ENCODE measurements around the gene CCSER1.

Gene CCSER1

DNA sequence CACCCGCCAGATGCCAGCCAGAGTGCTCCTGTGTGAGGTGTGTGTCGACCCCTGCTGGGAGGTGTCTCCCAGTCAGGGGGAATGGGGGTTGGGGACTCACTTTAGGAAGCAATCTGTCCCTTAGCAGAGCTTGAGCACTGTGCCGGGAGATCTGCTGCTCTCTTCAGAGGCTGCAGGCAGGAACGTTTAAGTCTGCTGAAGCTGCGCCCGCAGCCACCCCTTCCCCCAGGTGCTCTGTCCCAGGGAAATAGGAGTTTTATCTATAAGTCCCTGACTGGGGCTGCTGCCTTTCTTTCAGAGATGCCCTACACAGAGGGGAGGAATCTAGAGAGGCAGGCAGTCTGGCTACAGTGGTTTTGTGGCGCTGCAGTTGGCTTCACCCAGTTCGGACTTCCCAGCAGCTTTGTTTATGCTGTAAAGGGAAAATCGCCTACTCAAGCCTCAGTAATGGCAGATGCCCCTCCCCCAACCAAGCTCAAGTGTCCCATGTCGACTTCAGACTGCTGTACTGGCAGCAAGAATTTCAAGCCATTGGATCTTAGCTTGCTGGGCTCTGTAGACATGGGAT is 80.8 kb downstream of the CCSER1 start:
- H3K4me3 Mint-ChIP-seq, result no peak overlapping the region
- DNase-seq (ENCODE audit: low spot score in 2 of 2) (no peak), ATAC-seq (no peak)
- H3K27ac Mint-ChIP-seq, result no peak overlapping the region
- no peaks in the 10 kb centered on the region for H3K36me3 Mint-ChIP-seq
- peaks cover 6% of the 10 kb centered on the region for H3K9me3 Mint-ChIP-seq
- no peaks in the 10 kb centered on the region for H3K4me1 Mint-ChIP-seq

DNA sequence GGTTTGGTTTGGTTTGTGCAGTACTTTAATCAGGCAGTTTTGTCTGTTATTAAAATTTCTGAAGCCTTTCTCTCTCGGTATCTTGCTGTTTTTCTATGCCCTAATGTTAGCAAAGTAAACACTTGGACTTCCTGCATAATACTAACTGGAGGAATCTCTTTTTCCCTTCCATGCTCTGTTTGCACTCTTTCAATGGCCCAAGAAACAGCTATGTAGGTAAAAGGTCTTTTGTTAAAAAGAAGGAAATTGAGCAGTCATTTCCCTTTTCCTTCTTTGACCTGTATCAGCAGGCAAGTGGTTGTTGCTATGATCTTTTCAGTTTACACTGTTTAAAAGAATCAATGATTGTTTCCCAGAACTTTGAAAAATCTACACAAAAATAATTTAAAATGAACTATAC is 82.7 kb downstream of the CCSER1 start:
- DNase-seq (ENCODE audit: low spot score in 2 of 2), result no peak
- Mint-ChIP-seq H3K4me1 (no peaks in the 10 kb centered on the region), H3K9me3 (peaks cover 6% of the 10 kb centered on the region), H3K36me3 (no peaks in the 10 kb centered on the region), H3K27ac (no peak overlapping the region), H3K4me3 (no peak overlapping the region)
- no peak for ATAC-seq

DNA sequence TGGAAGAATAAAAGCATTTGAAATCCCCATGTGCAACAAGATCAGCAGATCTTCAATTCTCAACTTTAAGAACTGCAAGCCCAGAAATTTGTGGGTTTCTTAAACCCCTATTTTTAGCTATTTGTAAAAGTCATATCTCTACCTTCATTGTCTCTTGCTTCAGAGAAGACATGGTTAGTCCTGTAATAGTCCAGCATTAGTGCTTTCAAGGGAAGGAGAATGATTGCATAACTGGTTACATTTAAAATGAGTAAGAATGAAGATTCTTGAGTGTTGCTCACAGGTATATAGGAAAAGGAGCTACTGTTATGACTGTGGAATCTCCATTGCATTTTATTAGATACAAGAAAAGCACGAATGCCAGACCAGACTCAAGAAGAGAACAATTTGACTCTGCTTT is 84.0 kb downstream of the CCSER1 start:
- DNase-seq (ENCODE audit: low spot score in 2 of 2), result no peak

DNA sequence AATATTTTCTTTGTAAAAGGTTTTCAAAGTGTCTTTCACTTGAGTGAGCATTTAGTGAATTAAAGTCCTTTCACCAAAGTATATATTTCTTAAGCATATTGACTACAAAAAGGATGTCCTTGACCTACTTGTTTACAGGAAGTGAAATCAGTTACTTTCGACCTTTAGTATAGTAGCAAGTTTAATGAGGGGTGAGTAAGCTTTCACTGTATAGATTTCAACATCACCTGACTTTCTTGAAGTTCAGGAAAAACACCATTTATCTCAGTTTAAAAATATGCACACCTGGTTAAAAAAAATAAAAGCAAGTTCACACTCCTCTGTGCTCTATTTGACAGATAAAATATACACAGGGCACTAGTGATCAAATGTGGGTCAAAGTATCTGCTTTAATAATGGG is 88.1 kb downstream of the CCSER1 start:
- H3K4me3 Mint-ChIP-seq, result no peak overlapping the region
- no peaks in the 10 kb centered on the region for H3K9me3 Mint-ChIP-seq
- DNase-seq (ENCODE audit: low spot score in 2 of 2), result no peak

More for the DNA sequence above, 84.0 kb downstream of the CCSER1 start:
- no peak for ATAC-seq
- Mint-ChIP-seq H3K27ac (no peak overlapping the region), H3K4me1 (no peaks in the 10 kb centered on the region), H3K9me3 (peaks cover 3% of the 10 kb centered on the region), H3K36me3 (no peaks in the 10 kb centered on the region), H3K4me3 (no peak overlapping the region)

DNA sequence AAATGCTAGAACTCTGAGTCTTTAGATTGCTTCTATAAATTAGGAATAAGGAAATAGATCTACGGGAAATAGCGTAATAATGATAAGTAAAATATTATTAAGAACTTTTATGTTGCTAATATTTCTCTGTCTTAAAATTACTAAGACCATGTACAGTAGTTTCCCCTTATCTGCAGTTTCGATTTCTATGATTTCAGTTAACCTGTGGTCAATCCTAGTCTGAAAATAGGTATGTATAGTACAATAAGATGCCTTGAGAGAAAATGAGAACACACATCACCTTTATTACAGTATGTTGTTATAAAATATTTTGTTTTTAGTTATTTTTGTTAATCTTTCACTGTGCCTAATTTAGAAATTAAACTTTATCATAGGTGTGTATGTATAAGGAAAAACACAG is 92.6 kb downstream of the CCSER1 start:
- Mint-ChIP-seq H3K4me3 (no peak overlapping the region), H3K9me3 (no peaks in the 10 kb centered on the region), H3K36me3 (no peaks in the 10 kb centered on the region), H3K27ac (no peak overlapping the region), H3K4me1 (no peaks in the 10 kb centered on the region)
- DNase-seq (ENCODE audit: low spot score in 2 of 2), result no peak
- ATAC-seq, result no peak

More for the DNA sequence above, 88.1 kb downstream of the CCSER1 start:
- Mint-ChIP-seq H3K27ac (no peak overlapping the region), H3K36me3 (no peaks in the 10 kb centered on the region), H3K4me1 (no peaks in the 10 kb centered on the region)
- ATAC-seq, result no peak

DNA sequence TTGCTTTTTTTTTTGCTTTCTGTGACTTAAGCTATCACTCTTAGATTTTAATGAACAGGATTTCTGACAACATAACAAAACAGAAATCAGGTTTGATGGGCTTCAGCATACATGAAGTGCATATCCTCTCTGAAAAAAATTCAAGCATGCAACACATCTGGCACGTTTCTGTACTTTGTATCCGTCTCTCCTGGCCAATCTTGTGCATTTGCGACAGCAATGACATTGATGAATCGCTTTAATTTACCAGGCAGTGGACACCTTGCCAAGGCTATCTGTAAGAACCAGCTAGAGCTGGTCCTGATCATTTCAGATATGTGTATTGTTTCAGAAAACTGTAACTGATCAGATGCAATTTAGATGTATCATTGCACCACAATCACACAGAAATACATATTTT is 93.3 kb downstream of the CCSER1 start:
- no peaks in the 10 kb centered on the region for H3K9me3 Mint-ChIP-seq
- DNase-seq (ENCODE audit: low spot score in 2 of 2) (no peak), ATAC-seq (no peak)
- no peaks in the 10 kb centered on the region for H3K36me3 Mint-ChIP-seq
- no peaks in the 10 kb centered on the region for H3K4me1 Mint-ChIP-seq
- H3K27ac Mint-ChIP-seq, result no peak overlapping the region
- no peak overlapping the region for H3K4me3 Mint-ChIP-seq

DNA sequence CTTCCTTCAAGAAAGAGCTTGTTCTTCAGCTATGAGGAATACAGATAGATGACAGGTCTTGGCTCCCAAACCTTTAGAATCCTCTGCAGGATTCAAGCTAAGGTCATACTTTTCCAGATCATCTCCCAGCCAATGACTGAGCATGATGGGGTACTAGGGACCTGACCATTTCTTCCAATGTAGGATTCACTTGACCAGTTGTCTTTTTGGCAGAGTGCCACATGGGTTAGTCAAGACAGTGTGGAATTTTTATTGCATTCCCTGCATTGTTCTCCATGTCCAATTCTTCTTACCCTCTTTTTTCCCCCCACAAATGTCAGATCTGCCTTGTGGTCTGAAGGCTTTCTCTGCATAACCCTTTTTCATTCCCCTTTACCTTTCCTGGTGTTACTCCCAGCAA is 99.5 kb downstream of the CCSER1 start:
- Mint-ChIP-seq H3K4me1 (no peaks in the 10 kb centered on the region), H3K36me3 (no peaks in the 10 kb centered on the region), H3K9me3 (no peaks in the 10 kb centered on the region), H3K4me3 (no peak overlapping the region), H3K27ac (no peak overlapping the region)
- no peak for DNase-seq (ENCODE audit: low spot score in 2 of 2)
- no peak for ATAC-seq

DNA sequence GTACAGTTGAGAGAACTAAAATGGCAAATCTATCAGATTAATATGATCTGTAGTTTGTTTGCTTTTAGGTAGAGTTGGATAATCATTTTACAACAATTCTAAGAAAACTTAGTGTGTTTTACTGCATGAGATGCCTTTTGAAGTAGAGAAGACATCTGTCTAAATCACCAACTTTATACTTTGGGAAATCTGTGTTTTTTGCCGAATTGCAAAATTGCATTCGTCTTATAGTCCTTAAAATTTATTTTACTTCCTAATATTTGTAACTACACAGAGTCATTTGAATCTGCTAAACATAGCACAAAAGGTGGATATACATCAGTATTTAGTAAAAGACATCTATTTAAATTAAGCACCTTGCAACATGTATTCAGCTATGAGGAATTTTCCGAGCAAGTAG is 100.0 kb downstream of the CCSER1 start:
- Mint-ChIP-seq H3K9me3 (no peaks in the 10 kb centered on the region), H3K4me3 (no peak overlapping the region), H3K4me1 (no peaks in the 10 kb centered on the region), H3K36me3 (no peaks in the 10 kb centered on the region), H3K27ac (no peak overlapping the region)
- ATAC-seq (no peak), DNase-seq (ENCODE audit: low spot score in 2 of 2) (no peak)

DNA sequence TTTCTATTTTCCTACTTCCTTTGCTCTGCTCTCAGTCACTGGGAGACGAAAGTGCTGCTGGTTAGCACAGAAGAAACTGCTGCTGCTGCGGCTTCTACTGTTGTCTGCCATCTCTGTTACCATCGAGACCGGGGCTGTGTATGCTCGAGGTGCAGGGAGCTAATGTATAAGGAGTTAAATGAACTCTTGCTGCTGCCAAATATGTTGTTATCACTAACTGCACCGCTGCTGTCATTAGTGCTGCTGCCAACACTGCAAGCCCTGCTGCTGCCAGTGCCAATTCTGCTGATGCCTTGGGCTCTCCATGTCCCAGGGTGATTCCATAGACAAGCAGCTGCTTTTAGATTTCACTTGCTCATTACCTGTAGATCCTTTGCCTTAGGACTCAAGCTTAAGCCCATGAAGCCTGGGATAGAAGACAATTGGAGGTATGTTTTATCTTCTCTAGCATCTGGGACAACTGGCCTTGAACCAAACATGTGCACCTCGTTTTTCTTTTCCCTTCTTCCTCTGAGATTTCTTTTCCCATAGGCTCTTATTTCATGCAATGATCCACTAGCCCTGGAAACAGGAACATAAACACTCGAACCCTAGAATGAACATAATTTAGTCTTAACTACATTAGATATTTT is 107.8 kb downstream of the CCSER1 start:
- H3K36me3 Mint-ChIP-seq, result no peaks in the 10 kb centered on the region
- ATAC-seq (no peak), DNase-seq (ENCODE audit: low spot score in 2 of 2) (no peak)
- H3K4me1 Mint-ChIP-seq, result no peaks in the 10 kb centered on the region
- H3K4me3 Mint-ChIP-seq, result no peak overlapping the region
- no peak overlapping the region for H3K27ac Mint-ChIP-seq
- no peaks in the 10 kb centered on the region for H3K9me3 Mint-ChIP-seq

DNA sequence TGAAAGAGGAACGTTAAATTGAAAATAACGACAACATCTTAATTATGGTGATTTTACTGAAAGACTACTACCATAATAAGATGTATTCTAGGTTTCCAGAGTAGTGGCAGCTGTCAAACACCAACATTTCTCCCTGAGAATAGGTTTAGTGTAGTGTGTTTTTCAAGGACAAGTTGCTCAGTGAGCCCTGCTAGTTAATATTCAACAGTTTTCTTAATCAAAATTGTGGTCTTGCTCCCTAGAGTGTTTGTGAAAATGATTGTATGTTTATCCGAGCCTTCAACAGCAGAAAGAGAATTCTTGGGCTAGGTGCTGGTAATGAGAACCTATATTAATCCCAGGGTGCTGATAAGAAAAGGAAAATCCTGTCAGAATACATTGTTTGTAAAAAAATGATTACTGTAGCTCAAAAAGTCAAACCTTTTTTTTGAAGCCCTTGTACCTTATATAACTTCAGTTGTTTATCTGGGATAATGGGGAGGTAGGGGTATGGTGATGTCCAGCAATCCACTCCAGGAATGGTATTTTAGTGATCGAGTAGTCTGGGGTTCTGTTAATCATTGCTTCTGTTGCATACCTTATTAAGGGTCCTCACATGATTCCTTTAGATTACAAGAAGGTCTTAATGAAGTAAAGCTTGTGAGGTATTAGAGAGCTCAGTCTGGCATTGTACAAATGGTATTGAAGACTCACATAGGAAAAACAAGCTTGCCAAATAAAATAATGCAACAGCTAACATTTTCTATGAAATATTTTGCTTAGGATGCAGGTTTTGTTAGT is 110.7 kb downstream of the CCSER1 start:
- DNase-seq (ENCODE audit: low spot score in 2 of 2) (no peak), ATAC-seq (no peak)
- Mint-ChIP-seq H3K9me3 (no peaks in the 10 kb centered on the region), H3K4me3 (no peak overlapping the region), H3K4me1 (no peaks in the 10 kb centered on the region), H3K36me3 (no peaks in the 10 kb centered on the region), H3K27ac (no peak overlapping the region)

DNA sequence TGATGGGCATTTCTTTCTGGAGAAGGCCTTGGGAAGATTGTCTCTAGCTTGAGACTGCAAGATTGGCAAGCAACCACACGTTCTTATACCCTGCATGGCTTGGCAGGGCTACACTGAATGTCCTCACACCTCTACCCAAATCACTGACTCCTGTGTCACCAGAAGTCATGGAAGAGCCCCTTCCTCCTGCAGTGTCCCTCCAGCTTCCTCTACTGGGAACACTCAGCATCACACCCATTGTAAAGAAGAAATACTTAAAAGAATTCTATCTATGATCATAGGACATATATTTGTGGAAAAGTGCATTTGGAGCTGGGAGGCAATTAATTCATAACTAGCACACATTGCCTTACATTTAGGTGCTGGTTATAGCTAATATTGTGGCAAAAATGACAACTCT is 113.1 kb downstream of the CCSER1 start:
- no peaks in the 10 kb centered on the region for H3K4me1 Mint-ChIP-seq
- H3K4me3 Mint-ChIP-seq, result no peak overlapping the region
- no peak for DNase-seq (ENCODE audit: low spot score in 2 of 2)
- H3K27ac Mint-ChIP-seq, result no peak overlapping the region
- ATAC-seq, result peak; percentile 13
- no peaks in the 10 kb centered on the region for H3K9me3 Mint-ChIP-seq
- H3K36me3 Mint-ChIP-seq, result no peaks in the 10 kb centered on the region

DNA sequence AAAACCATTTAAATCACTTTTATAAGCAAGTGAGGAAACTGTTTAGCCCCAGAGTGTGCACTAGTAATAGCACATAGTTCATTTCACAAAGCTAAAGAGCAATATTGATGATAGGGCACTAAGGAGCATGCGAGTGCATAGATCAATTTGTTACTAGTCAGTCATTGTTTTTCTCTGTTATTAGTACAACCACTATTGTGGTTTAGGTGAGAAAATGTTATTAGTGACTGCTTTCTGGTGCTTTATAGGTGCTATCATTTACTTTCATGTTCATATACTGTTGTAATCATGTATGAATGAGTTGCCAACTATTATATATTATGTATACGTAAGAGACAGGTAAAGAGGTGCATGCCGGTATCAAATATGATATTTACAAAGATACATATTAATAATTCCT is 113.8 kb downstream of the CCSER1 start:
- ATAC-seq, result no peak
- H3K36me3 Mint-ChIP-seq, result no peaks in the 10 kb centered on the region
- H3K9me3 Mint-ChIP-seq, result no peaks in the 10 kb centered on the region
- H3K4me1 Mint-ChIP-seq, result no peaks in the 10 kb centered on the region
- no peak overlapping the region for H3K4me3 Mint-ChIP-seq
- no peak for DNase-seq (ENCODE audit: low spot score in 2 of 2)
- H3K27ac Mint-ChIP-seq, result no peak overlapping the region

DNA sequence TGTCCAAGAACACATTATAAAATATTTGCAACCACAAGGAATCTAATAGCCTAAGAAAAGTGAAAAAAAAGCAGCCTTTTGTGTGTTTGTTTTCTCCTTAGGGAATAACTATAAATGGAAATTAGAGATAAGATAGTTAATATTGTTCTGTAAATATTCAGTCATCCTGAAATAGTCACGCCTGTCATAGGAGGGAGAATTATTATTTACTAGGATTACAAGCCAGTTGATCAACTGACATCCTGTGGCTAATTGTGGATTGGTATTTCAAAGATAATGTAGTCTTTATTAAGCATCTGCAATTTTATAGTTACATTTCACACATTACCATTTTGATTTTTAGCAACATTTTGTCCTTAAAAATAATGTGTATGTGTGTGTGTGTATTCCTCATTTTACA is 118.6 kb downstream of the CCSER1 start:
- no peaks in the 10 kb centered on the region for H3K36me3 Mint-ChIP-seq
- peaks cover 4% of the 10 kb centered on the region for H3K9me3 Mint-ChIP-seq
- DNase-seq (ENCODE audit: low spot score in 2 of 2) (no peak), ATAC-seq (no peak)
- no peak overlapping the region for H3K27ac Mint-ChIP-seq
- no peaks in the 10 kb centered on the region for H3K4me1 Mint-ChIP-seq
- H3K4me3 Mint-ChIP-seq, result no peak overlapping the region

DNA sequence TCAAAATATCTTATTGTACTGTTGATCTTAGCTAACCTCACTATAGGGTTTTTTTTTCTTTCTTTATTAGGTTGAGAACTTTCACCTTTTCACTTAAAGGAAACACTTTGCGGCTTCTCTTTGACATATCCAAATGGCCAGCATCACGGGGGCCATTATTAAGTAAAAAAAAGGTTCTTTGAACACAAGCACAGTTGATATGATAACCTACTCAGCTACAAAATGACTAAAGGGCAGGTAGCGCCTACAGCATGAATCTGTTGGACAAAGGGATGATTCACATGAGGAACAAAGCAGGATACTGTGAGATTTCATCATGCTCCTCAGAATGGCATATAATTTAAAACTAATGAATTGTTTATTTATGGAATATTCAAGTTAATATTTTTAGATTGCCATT is 119.6 kb downstream of the CCSER1 start:
- H3K27ac Mint-ChIP-seq, result no peak overlapping the region
- H3K36me3 Mint-ChIP-seq, result no peaks in the 10 kb centered on the region
- no peaks in the 10 kb centered on the region for H3K4me1 Mint-ChIP-seq

DNA sequence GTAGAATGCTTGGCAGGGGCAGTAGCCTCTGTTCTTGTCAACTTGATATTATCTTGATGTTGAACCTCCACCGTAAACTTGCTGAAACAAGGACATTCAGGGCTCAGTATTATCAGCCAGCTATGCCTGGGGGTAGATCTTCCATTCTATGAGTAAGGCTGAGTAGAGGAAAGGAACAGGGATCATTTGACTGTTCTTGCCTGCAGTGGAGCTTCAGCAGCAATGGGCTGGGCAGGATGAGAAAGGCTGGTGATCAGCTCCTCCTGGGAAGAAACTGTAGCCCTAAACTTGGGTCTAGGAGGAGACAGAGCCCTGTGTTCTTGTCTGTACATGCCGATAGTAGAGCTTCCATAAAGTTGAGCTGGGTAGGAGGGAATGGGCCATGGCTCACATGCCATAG is 127.2 kb downstream of the CCSER1 start:
- no peak for DNase-seq (ENCODE audit: low spot score in 2 of 2)
- Mint-ChIP-seq H3K9me3 (peaks cover 6% of the 10 kb centered on the region), H3K36me3 (no peaks in the 10 kb centered on the region), H3K4me3 (no peak overlapping the region), H3K4me1 (no peaks in the 10 kb centered on the region), H3K27ac (no peak overlapping the region)
- no peak for ATAC-seq

More for the DNA sequence above, 119.6 kb downstream of the CCSER1 start:
- H3K9me3 Mint-ChIP-seq, result peaks cover 4% of the 10 kb centered on the region
- DNase-seq (ENCODE audit: low spot score in 2 of 2), result no peak
- no peak for ATAC-seq
- H3K4me3 Mint-ChIP-seq, result no peak overlapping the region

DNA sequence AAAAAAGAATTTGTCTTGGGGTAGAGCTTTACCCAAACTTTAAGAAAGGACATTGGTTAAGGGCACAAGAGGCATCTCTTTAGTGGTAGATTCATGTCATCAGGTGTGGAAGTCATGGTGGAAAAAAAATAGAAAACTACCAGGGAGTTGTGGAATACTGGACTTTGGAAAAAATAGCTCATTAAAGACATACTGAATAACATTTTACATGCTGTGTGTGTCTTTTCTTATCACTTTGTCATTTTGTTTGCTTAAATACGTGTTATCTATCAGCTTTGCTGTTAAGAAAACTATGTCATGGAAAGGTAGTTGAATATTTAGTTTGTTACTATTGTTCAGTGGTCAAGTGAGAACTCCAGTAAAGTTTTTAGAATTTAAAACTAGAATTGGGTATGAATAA is 147.0 kb downstream of the CCSER1 start:
- Mint-ChIP-seq H3K36me3 (no peaks in the 10 kb centered on the region), H3K27ac (no peak overlapping the region), H3K4me1 (no peaks in the 10 kb centered on the region), H3K9me3 (peaks cover 6% of the 10 kb centered on the region), H3K4me3 (no peak overlapping the region)
- DNase-seq (ENCODE audit: low spot score in 2 of 2) (no peak), ATAC-seq (no peak)
